Tibial artery (tissue), 4 donors: ENCODE measurements around the gene PATJ.
"Not testable (repeated sequence)": the region's sequence is repeated elsewhere in the genome, so short reads cannot be mapped to it uniquely, and the experiment has no call there.

Experiments used
- DNase-seq, 2 donors: peaks; one replicate each; pipeline ENCODE4 v3.0.0-alpha.2; 2019
- H3K27ac ChIP-seq, 2 donors: fragments of 200-600 bp; sonication (generic) in 1 of 2; 1 replicate in 1 of 2; 2 replicates in 1 of 2; pipeline ENCODE4 v1.5.1; 2018 to 2019; ENCODE audit warnings: mild to moderate bottlenecking in 1 of 2
- H3K27me3 ChIP-seq, 2 donors: fragments of 200-600 bp; sonication (generic) in 1 of 2; one replicate each; pipeline versions ENCODE4 v1.5.1 to v1.6.0; 2016 to 2019
- H3K36me3 ChIP-seq, 3 donors: fragments of 200-600 bp; sonication (generic) in 2 of 3; one replicate each; pipeline ENCODE4 v1.5.1; 2016 to 2019; ENCODE audit warnings: mild to moderate bottlenecking in 2 of 3
- H3K4me1 ChIP-seq, 4 donors: fragments of 200-600 bp; sonication (generic) in 2 of 4; 1 replicate in 3 of 4; 2 replicates in 1 of 4; pipeline ENCODE4 v1.5.1; 2016 to 2019
- H3K4me3 ChIP-seq, 2 donors: fragments of 200-600 bp; sonication (generic) in 1 of 2; 1 replicate in 1 of 2; 2 replicates in 1 of 2; pipeline ENCODE4 v1.5.1; 2018 to 2019; ENCODE audit warnings: mild to moderate bottlenecking in 2 of 2
- H3K9me3 ChIP-seq, 3 donors: fragments of 200-600 bp; sonication (generic) in 1 of 3; one replicate each; pipeline ENCODE4 v1.5.1; 2016 to 2019
- intact Hi-C: fragments of 100-400 bp; cut with DNase I; formaldehyde crosslinking; loops from one replicate; pipeline ENCODE4 v1.15.0; 2023; ENCODE audit warnings: low total_unique reads
- TF ChIP-seq, protein P1 (sequence below), 2 experiments: fragments of 200-600 bp in 1 of 2; fragments of 450-650 bp in 1 of 2; IDR thresholded peaks; one replicate each; pipeline ENCODE4 v1.5.1; 2017 to 2019; ENCODE audit warnings: antibody characterized with exemption in 2 of 2, mild to moderate bottlenecking in 1 of 2, moderate library complexity in 1 of 2

Gene PATJ

DNA sequence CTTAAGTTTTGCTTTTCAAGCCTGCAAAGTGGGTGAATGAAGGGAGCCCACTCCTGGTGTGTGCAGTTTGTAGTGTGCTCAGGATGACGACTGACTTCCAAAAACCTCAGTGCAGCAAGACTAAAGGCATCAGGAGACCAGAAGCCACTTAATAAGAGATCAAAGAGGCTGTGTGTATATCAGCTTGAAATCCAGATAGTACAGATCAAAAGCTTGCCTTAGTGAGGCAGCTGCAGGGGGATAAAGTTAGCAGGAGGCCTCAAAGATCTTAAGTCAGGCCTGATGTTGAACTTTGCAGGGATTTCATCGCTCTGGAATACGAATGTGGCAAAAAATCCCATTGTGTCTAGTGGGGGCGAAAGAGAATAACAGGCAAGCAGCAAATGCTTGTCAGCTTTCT is 99.8 kb downstream of the PATJ start:
- Histone ChIP-seq H3K4me1 (peaks cover 0 to 96% (median 39%) of the 10 kb centered on the region in 4 donors), H3K9me3 (no peaks in the 10 kb centered on the region), H3K27ac (peak overlapping the region; percentile 49 to 56), H3K4me3 (no peak overlapping the region), H3K36me3 (no peaks in the 10 kb centered on the region), H3K27me3 (no peaks in the 10 kb centered on the region)
- TF ChIP-seq, protein P1, sequence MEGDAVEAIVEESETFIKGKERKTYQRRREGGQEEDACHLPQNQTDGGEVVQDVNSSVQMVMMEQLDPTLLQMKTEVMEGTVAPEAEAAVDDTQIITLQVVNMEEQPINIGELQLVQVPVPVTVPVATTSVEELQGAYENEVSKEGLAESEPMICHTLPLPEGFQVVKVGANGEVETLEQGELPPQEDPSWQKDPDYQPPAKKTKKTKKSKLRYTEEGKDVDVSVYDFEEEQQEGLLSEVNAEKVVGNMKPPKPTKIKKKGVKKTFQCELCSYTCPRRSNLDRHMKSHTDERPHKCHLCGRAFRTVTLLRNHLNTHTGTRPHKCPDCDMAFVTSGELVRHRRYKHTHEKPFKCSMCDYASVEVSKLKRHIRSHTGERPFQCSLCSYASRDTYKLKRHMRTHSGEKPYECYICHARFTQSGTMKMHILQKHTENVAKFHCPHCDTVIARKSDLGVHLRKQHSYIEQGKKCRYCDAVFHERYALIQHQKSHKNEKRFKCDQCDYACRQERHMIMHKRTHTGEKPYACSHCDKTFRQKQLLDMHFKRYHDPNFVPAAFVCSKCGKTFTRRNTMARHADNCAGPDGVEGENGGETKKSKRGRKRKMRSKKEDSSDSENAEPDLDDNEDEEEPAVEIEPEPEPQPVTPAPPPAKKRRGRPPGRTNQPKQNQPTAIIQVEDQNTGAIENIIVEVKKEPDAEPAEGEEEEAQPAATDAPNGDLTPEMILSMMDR (IDR thresholded peaks at IDR 0.05) = no peak
- DNase-seq = no peak
- intact Hi-C loops = no loop called here

DNA sequence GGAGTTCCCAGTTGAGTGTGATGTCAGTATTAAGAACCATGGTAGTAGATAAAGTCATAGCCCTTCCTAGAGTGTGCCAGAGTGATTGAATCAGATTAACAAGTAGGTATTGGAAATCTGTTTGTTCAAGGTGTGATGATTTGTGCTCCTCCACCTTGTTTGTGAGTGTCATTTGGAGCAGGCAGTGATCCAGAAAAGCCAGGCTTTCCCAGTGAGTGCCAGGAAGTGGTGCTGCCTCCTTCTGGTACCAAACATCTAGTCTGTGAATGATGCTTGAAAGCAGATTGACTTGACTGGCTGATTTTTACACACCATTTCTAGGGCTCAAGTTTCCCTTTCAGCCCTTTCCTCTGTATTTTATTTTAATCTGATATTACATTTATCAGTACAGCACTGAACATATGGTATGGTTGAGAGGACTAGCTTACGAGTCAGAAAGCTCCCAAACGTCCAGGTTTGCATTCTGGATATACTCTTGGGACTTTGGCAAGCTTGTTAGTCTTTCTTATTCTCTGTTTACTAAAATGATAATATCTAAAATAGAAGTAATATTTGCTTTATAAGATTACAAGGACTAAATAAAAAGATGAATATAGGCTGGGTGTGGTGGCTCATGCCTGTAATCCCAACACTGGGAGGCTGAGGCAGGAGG is 100.7 kb downstream of the PATJ start:
- peak overlapping the region; percentile 49 to 56 for H3K27ac ChIP-seq
- no peaks in the 10 kb centered on the region for H3K36me3 ChIP-seq
- no peak for DNase-seq
- H3K9me3 ChIP-seq = no peaks in the 10 kb centered on the region
- no peak overlapping the region for H3K4me3 ChIP-seq
- intact Hi-C loops = no loop called here
- no peaks in the 10 kb centered on the region for H3K27me3 ChIP-seq
- TF ChIP-seq, protein P1 (IDR thresholded peaks at IDR 0.05) = no peak
- peaks cover 0 to 96% (median 32%) of the 10 kb centered on the region in 4 donors for H3K4me1 ChIP-seq

DNA sequence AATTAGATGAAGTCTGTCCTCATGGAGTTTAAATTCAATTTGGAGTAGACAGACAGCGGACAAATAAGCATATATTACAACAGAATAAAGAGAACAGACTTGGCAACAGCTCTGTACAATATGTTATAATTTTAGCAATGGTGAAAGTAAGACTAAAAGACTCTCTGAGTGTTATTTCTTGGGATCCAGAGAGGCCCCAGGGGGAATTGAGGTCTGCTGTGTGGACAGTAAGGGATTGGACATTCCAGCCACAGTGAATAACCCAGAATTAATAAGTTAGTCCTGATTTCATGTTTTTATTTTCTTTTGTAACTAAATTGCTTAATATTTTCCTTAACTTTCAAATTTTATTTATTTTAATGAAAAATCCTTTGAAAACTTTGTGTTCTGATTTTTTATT is 101.7 kb downstream of the PATJ start:
- Histone ChIP-seq H3K4me1 (peaks cover 0 to 96% (median 26%) of the 10 kb centered on the region in 4 donors), H3K9me3 (no peaks in the 10 kb centered on the region), H3K27ac (peak overlapping the region; percentile 26 to 56), H3K36me3 (no peaks in the 10 kb centered on the region), H3K27me3 (no peaks in the 10 kb centered on the region), H3K4me3 (no peak overlapping the region)
- TF ChIP-seq, protein P1 (IDR thresholded peaks at IDR 0.05) = no peak
- no peak for DNase-seq
- intact Hi-C loops = no loop called here

DNA sequence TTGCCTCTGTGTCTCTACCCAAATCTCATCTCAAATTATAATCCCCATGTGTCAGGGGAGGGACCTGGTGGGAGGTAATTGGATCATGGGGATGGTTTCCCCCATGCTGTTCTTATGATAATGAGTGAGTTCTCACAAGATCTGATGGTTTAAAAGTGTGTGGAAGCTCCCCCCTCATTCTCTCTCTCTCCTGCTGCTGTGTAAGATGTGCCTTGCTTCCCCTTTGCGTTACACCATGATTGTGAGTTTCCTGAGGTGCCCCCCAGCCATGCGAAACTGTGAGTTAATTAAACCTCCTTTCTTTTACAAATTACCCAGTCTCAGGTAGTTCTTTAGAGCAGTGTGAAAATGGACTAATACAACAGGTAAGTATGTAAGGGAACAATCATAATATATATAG is 102.4 kb downstream of the PATJ start:
- H3K4me3 ChIP-seq, H3K36me3 ChIP-seq, intact Hi-C loops, H3K27me3 ChIP-seq, DNase-seq, H3K9me3 ChIP-seq: not testable (repeated sequence)
- H3K4me1 ChIP-seq = peaks cover 0 to 96% (median 24%) of the 10 kb centered on the region in 4 donors
- H3K27ac ChIP-seq = peak overlapping the region; percentile 26 to 56

DNA sequence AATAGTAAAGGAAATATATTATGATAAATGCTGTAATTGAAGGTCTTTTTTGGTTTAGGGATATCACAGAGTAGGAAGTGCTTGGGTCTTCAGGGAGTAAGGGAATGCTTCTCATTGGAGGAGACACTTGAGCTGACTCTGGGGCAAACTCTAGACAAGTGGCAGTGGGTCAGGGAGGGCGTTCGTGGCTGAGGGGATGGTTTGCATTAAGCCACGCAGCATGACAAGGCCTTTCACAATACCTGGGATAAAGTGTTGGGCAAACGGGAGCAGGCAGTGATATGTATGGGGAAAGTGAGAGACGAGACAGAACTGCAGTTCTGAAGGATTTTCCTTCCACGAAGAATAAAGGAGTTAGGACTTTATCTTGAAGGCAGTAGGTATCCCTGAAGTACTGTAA is 109.0 kb downstream of the PATJ start:
- Histone ChIP-seq H3K36me3 (peaks cover 0 to 4% (median 3%) of the 10 kb centered on the region in 3 donors), H3K27me3 (no peaks in the 10 kb centered on the region), H3K4me3 (no peak overlapping the region), H3K4me1 (peaks cover 0 to 58% (median 10%) of the 10 kb centered on the region in 4 donors), H3K9me3 (no peaks in the 10 kb centered on the region), H3K27ac (peak overlapping the region; percentile 23 to 38)
- intact Hi-C loops = loop anchor here (5.0 to 10.0 kb wide), 4 partner anchors 106 to 1886 kb away; partner anchors contain the start of gene PATJ
- TF ChIP-seq, protein P1 (IDR thresholded peaks at IDR 0.05) = no peak
- DNase-seq = no peak

DNA sequence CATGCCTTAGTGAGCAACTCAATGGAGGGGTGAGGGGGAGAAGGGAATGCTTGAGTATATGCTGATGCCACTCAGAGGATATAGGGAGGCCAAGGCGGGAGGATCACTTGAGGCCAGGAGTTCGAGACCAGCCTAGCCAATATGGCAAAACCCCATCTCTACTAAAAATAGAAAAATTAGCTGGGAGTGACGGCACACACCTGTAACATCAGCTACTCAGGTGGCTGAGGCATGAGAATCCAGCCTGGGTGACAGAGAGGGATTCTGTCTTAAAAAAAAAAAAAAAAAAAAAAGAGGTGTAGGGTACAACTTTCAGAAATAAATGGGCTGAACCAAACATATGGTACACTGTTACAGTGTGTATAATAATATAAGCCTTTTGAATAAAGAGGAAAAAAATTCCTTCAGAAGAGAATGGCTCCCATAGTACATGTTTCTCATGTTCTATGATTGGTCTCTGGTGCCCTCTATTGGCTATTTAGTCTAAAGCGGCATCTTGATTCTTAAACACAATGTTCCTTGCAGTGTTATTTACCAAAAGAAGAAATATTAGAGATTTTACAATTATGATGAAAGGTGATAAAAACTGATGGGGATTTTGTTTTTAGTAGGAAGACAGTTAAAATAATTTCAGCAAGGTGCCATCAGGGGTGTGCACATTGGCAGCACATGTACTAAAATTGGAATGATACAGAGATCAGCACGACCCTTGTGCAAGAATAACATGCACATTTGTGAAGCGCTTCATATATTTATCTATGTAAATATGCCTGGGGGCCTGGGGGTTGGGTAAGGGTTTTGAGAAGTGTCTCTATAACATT is 109.8 kb downstream of the PATJ start:
- Histone ChIP-seq H3K4me3 (no peak overlapping the region), H3K36me3 (peaks cover 0 to 13% (median 3%) of the 10 kb centered on the region in 3 donors), H3K9me3 (no peaks in the 10 kb centered on the region), H3K27me3 (no peaks in the 10 kb centered on the region), H3K27ac (peak overlapping the region; percentile 23 to 38), H3K4me1 (peaks cover 0 to 50% (median 6%) of the 10 kb centered on the region in 4 donors)
- DNase-seq = no peak
- TF ChIP-seq, protein P1 (IDR thresholded peaks at IDR 0.05) = peak; percentile 75 to 78
- intact Hi-C loops = loop anchor here (5.0 to 10.0 kb wide), 4 partner anchors 107 to 1887 kb away; partner anchors contain the start of gene PATJ
